ENCODE results near the gene EGLN3. TPM values are rescaled to one million over a fixed set of nuclear protein-coding genes. Genes with fewer than 3 reads are reported as not detected.
A peak's percentile ranks its signal among the peaks of the same experiment; 100 is the strongest.

Gene EGLN3
- total and polyA plus RNA-seq, 2 of the 13 experiments (the other 11 are each of a cell fraction or from before 2014, with no cell fraction given) = 0.18 to 27.3 TPM

DNA sequence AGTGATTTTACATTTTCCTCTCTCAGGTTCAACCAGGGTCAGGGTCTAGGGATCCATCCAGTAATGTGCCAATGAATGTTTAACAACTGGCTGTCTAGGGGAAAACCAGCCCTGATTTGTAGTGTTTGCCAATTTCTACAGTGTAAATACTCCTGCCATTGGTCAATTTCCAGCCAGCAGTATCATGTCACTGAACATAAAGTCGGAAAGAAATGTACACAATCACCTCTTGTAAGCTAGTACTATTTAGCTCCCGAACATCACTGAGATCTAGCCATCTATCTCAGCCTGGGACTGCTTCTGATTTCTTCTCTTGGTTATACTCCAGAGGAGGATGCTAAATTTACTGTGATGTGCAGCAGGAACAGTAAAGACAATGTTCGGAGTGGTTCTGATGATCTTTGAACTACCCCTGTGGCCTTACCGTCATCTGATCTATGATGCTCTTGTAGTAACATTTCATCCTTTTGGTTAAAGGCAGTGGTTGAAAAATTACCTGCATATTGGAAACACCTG lies 36.7 kb upstream of the EGLN3 start (continued):
- no peak for TF ChIP-seq TERF1 (CRISPR knock-in tag; IDR thresholded peaks at IDR 0.05)
- TF ChIP-seq ZSCAN21 (CRISPR knock-in tag; IDR thresholded peaks at IDR 0.05; ENCODE audit: borderline replicate concordance) = no peak
- TF ChIP-seq FOXC1 (CRISPR knock-in tag; IDR thresholded peaks at IDR 0.05; ENCODE audit: borderline replicate concordance) = no peak
- TF ChIP-seq CAMTA2 (CRISPR knock-in tag; IDR thresholded peaks at IDR 0.05; ENCODE audit: borderline replicate concordance) = no peak
- TF ChIP-seq, protein P1, sequence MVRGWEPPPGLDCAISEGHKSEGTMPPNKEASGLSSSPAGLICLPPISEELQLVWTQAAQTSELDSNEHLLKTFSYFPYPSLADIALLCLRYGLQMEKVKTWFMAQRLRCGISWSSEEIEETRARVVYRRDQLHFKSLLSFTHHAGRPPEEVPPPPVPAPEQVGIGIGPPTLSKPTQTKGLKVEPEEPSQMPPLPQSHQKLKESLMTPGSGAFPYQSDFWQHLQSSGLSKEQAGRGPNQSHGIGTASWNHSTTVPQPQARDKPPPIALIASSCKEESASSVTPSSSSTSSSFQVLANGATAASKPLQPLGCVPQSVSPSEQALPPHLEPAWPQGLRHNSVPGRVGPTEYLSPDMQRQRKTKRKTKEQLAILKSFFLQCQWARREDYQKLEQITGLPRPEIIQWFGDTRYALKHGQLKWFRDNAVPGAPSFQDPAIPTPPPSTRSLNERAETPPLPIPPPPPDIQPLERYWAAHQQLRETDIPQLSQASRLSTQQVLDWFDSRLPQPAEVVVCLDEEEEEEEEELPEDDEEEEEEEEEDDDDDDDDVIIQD (CRISPR knock-in tag; IDR thresholded peaks at IDR 0.05; ENCODE audit: low read depth) = peak; percentile 100
- no peak for TF ChIP-seq NFKB2 (CRISPR knock-in tag; IDR thresholded peaks at IDR 0.05; ENCODE audit: borderline replicate concordance)
- TF ChIP-seq ZNF383 (CRISPR knock-in tag; IDR thresholded peaks at IDR 0.05; ENCODE audit: borderline replicate concordance) = no peak
- TF ChIP-seq ZNF543 (CRISPR knock-in tag; IDR thresholded peaks at IDR 0.05) = no peak
- TF ChIP-seq ZNF512B (CRISPR knock-in tag; IDR thresholded peaks at IDR 0.05; ENCODE audit: borderline replicate concordance) = no peak
- no peak for TF ChIP-seq KDM3A (CRISPR knock-in tag; IDR thresholded peaks at IDR 0.05; ENCODE audit: low read depth)
- no peak for TF ChIP-seq ZNF616 (CRISPR knock-in tag; IDR thresholded peaks at IDR 0.05; ENCODE audit: low read depth)
- TF ChIP-seq ZNF234 (CRISPR knock-in tag; conservative IDR thresholded peaks at IDR 0.05) = no peak
- TF ChIP-seq ZNF10 (CRISPR knock-in tag; IDR thresholded peaks at IDR 0.05; ENCODE audit: borderline replicate concordance, low read depth) = no peak
- no peak for TF ChIP-seq PTBP1 (IDR thresholded peaks at IDR 0.05; ENCODE audit: low read depth, low read length, poor library complexity, severe bottlenecking)
- no peak for TF ChIP-seq HDAC6 (IDR thresholded peaks at IDR 0.05; ENCODE audit: low read depth, low read length)
- no peak for TF ChIP-seq RELA (CRISPR knock-in tag; IDR thresholded peaks at IDR 0.05)
- TF ChIP-seq NPAS2 (CRISPR knock-in tag; IDR thresholded peaks at IDR 0.05; ENCODE audit: borderline replicate concordance) = no peak
- TF ChIP-seq ZNF552 (CRISPR knock-in tag; IDR thresholded peaks at IDR 0.05; ENCODE audit: borderline replicate concordance) = no peak
- TF ChIP-seq ATF6 (CRISPR knock-in tag; conservative IDR thresholded peaks at IDR 0.05) = no peak
- TF ChIP-seq HNRNPK (IDR thresholded peaks at IDR 0.05; ENCODE audit: low read depth, low read length, poor library complexity, severe bottlenecking) = no peak
- no peak; the same call in 1 of the 2 replicates for TF ChIP-seq SP5 (CRISPR knock-in tag; IDR thresholded peaks at IDR 0.05; ENCODE audit: borderline replicate concordance, low read depth)
- TF ChIP-seq HNF4G (IDR thresholded peaks at IDR 0.05; ENCODE audit: borderline replicate concordance, low read depth, low read length) = no peak
- no peak for TF ChIP-seq HNF4G (CRISPR knock-in tag; IDR thresholded peaks at IDR 0.05; ENCODE audit: borderline replicate concordance, low read depth)
